KMS-11 (cell line): ENCODE measurements around the gene HOXD1.

ENCODE experiments used
- H2AFZ ChIP-seq: fragments of 200-600 bp; sonication (generic); 2 replicates; pipeline ENCODE4 v1.6.1; 2016; ENCODE audit warnings: antibody characterized with exemption, mixed run types, low read depth
- H3K27ac ChIP-seq: fragments of 200-600 bp; sonication (generic); 2 replicates; pipeline ENCODE4 v1.6.1; 2016; ENCODE audit warnings: mild to moderate bottlenecking, mixed run types
- H3K27me3 ChIP-seq: fragments of 200-600 bp; sonication (generic); 2 replicates; pipeline ENCODE4 v1.6.1; 2017; ENCODE audit warnings: mild to moderate bottlenecking, low read depth, mixed run types, moderate library complexity; ENCODE audit not compliant: insufficient read depth
- H3K36me3 ChIP-seq: fragments of 200-600 bp; sonication (generic); 2 replicates; pipeline ENCODE4 v1.6.1; 2017; ENCODE audit warnings: mild to moderate bottlenecking, mixed run types; ENCODE audit not compliant: insufficient read depth
- H3K4me1 ChIP-seq: fragments of 200-600 bp; sonication (generic); 2 replicates; pipeline ENCODE4 v1.6.1; 2016; ENCODE audit warnings: mild to moderate bottlenecking, low read depth, mixed run types; ENCODE audit not compliant: poor library complexity, severe bottlenecking
- H3K4me2 ChIP-seq: fragments of 200-600 bp; sonication (generic); 2 replicates; pipeline ENCODE4 v1.7.0; 2016; ENCODE audit warnings: mild to moderate bottlenecking, mixed run types
- H3K4me3 ChIP-seq: fragments of 200-600 bp; sonication (generic); IDR thresholded peaks from 2 replicates; pipeline ENCODE4 v1.6.1; 2017; ENCODE audit warnings: low read depth, low read length, mixed read lengths; ENCODE audit not compliant: insufficient read depth
- H3K79me2 ChIP-seq: fragments of 200-600 bp; sonication (generic); 2 replicates; pipeline ENCODE4 v1.6.1; 2016; ENCODE audit warnings: low read depth, mixed run types; ENCODE audit not compliant: insufficient read depth
- H3K9ac ChIP-seq: fragments of 200-600 bp; sonication (generic); 2 replicates; pipeline ENCODE4 v1.6.1; 2016; ENCODE audit warnings: mild to moderate bottlenecking, mixed run types
- H4K20me1 ChIP-seq: fragments of 200-600 bp; sonication (generic); 2 replicates; pipeline ENCODE4 v1.6.1; 2016; ENCODE audit warnings: mild to moderate bottlenecking, mixed run types; ENCODE audit not compliant: insufficient read depth
- TF ChIP-seq, protein P1 (sequence below): fragments of 200-600 bp; sonication (generic); conservative IDR thresholded peaks from 2 replicates; pipeline ENCODE4 v1.6.1; 2017; ENCODE audit warnings: low read depth, mild to moderate bottlenecking, antibody characterized with exemption, low read length, moderate library complexity, mixed read lengths

Gene HOXD1

DNA sequence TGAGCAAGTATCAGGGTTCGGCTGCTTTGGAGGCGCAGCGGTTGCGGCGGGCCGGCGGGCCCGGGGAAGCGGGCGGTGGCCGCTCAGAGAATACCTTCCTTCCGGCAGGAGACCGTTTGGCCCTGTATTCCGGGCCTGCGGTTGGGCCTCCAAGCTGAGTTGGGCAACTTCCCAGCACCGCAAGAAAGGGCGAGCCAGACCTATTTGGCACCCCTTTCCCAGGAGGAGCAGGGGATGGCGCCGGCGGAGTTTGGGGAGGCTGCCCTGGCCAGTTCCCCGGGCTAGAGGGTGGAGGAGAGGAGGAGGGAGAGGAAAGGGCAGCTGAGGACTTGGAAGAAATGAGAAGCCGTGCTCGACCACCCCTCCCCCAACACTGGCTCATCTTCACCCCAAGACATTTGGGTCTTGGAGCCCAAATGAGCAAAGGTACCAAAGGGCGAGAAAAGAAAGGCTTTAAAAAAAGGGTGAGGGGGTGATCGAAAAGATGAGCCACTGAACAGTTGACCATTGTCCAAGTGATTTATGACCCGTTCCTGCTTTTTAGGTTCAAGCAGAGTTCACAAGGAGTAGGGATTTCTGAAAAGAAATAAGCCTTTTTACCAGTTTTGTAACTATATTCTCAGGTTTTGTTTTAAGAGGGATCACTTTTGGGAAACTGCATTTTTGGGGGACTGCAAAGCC lies 23.0 kb upstream of the HOXD1 start:
- H3K79me2 ChIP-seq: no peaks in the 10 kb centered on the region
- TF ChIP-seq, protein P1, sequence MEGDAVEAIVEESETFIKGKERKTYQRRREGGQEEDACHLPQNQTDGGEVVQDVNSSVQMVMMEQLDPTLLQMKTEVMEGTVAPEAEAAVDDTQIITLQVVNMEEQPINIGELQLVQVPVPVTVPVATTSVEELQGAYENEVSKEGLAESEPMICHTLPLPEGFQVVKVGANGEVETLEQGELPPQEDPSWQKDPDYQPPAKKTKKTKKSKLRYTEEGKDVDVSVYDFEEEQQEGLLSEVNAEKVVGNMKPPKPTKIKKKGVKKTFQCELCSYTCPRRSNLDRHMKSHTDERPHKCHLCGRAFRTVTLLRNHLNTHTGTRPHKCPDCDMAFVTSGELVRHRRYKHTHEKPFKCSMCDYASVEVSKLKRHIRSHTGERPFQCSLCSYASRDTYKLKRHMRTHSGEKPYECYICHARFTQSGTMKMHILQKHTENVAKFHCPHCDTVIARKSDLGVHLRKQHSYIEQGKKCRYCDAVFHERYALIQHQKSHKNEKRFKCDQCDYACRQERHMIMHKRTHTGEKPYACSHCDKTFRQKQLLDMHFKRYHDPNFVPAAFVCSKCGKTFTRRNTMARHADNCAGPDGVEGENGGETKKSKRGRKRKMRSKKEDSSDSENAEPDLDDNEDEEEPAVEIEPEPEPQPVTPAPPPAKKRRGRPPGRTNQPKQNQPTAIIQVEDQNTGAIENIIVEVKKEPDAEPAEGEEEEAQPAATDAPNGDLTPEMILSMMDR: no peak
- no peaks in the 10 kb centered on the region for H3K4me1 ChIP-seq
- H3K27ac ChIP-seq: no peak overlapping the region
- H3K36me3 ChIP-seq: no peaks in the 10 kb centered on the region
- no peaks in the 10 kb centered on the region for H4K20me1 ChIP-seq
- H3K9ac ChIP-seq: no peak overlapping the region
- no peaks in the 10 kb centered on the region for H3K27me3 ChIP-seq
- H3K4me2 ChIP-seq: no peak overlapping the region
- H3K4me3 ChIP-seq: no peak overlapping the region
- H2AFZ ChIP-seq: no peak overlapping the region

GRCh38 chr2:176166272-176166671 lies 22.2 kb upstream of the HOXD1 start:
- Histone ChIP-seq H3K4me3 (no peak overlapping the region), H3K36me3 (no peaks in the 10 kb centered on the region), H3K9ac (no peak overlapping the region), H3K79me2 (no peaks in the 10 kb centered on the region), H2AFZ (no peak overlapping the region), H3K4me2 (no peak overlapping the region), H4K20me1 (no peaks in the 10 kb centered on the region), H3K27me3 (no peaks in the 10 kb centered on the region), H3K27ac (no peak overlapping the region), H3K4me1 (no peaks in the 10 kb centered on the region)
- TF ChIP-seq, protein P1: no peak

DNA sequence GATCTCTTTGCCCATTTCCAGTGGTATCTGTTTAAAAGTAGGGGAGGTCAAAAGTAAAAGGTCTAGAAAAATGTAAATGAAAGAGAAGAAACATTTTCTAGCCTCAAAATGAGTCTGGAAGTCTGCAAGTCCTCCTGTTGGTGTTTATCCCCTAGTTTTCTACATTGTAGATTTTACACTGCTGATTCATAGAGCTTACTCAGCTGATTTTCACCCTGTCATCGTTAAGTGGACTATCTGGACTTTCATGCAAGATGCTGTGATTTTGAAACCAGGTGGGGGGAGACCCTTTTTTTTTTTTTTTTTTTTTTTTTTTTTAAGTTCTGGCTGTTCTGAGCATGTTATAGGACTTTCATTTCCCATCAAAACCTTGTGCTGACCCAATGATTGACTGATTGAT lies 21.1 kb upstream of the HOXD1 start:
- H3K36me3 ChIP-seq: no peaks in the 10 kb centered on the region
- no peaks in the 10 kb centered on the region for H3K27me3 ChIP-seq
- no peak overlapping the region for H3K27ac ChIP-seq
- no peaks in the 10 kb centered on the region for H3K4me1 ChIP-seq
- no peak overlapping the region for H3K4me2 ChIP-seq
- no peak overlapping the region for H3K9ac ChIP-seq
- no peaks in the 10 kb centered on the region for H3K79me2 ChIP-seq
- TF ChIP-seq, protein P1: no peak
- no peak overlapping the region for H3K4me3 ChIP-seq
- H2AFZ ChIP-seq: no peak overlapping the region
- H4K20me1 ChIP-seq: no peaks in the 10 kb centered on the region

DNA sequence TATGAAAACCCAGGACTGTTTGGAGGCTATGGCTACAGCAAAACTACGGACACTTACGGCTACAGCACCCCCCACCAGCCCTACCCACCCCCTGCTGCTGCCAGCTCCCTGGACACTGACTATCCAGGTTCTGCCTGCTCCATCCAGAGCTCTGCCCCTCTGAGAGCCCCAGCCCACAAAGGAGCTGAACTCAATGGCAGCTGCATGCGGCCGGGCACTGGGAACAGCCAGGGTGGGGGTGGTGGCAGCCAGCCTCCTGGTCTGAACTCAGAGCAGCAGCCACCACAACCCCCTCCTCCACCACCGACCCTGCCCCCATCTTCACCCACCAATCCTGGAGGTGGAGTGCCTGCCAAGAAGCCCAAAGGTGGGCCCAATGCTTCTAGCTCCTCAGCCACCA lies 19.3 kb upstream of the HOXD1 start:
- H3K4me2 ChIP-seq: no peak overlapping the region
- H3K4me1 ChIP-seq: no peaks in the 10 kb centered on the region
- no peaks in the 10 kb centered on the region for H3K27me3 ChIP-seq
- H3K36me3 ChIP-seq: no peaks in the 10 kb centered on the region
- H3K79me2 ChIP-seq: no peaks in the 10 kb centered on the region
- TF ChIP-seq, protein P1: no peak
- no peak overlapping the region for H3K27ac ChIP-seq
- no peak overlapping the region for H2AFZ ChIP-seq
- H3K9ac ChIP-seq: no peak overlapping the region
- no peak overlapping the region for H3K4me3 ChIP-seq
- no peaks in the 10 kb centered on the region for H4K20me1 ChIP-seq
